RWPE2 (cell line): ENCODE results near the gene DCX.

Source experiments
- ATAC-seq: fragments of 200-7000 bp; cut with Tn5 transposase; 3 replicates; pipeline ENCODE4 v1.9.1; 2021; ENCODE audit warnings: low read depth
- DNase-seq: peaks from one replicate; pipeline ENCODE4 v3.0.0-alpha.2; 2020; ENCODE audit warnings: low spot score
- H3K27ac ChIP-seq: fragments of 450-650 bp; 2 replicates; pipeline ENCODE4 v1.5.1; 2017; ENCODE audit warnings: mild to moderate bottlenecking; ENCODE audit not compliant: poor library complexity, severe bottlenecking
- H3K27me3 ChIP-seq: fragments of 250-450 bp; sonication (Bioruptor Pico); 2 replicates; pipeline ENCODE4 v1.5.1; 2021; ENCODE audit warnings: mild to moderate bottlenecking, moderate library complexity; ENCODE audit not compliant: insufficient read depth, poor library complexity, severe bottlenecking
- H3K36me3 ChIP-seq: fragments of 250-450 bp; sonication (Bioruptor Pico); 2 replicates; pipeline ENCODE4 v1.5.1; 2020; ENCODE audit warnings: low read depth, mild to moderate bottlenecking, moderate library complexity
- H3K4me1 ChIP-seq: fragments of 250-450 bp; sonication (Bioruptor Pico); 2 replicates; pipeline ENCODE4 v1.5.1; 2021; ENCODE audit warnings: mild to moderate bottlenecking, moderate library complexity; ENCODE audit not compliant: insufficient read depth, poor library complexity, severe bottlenecking
- H3K4me3 ChIP-seq: fragments of 250-450 bp; sonication (Bioruptor Pico); 2 replicates; pipeline ENCODE4 v1.5.1; 2021; ENCODE audit warnings: mild to moderate bottlenecking, moderate library complexity; ENCODE audit not compliant: severe bottlenecking
- H3K9me3 ChIP-seq: fragments of 250-450 bp; sonication (Bioruptor Pico); 2 replicates; pipeline ENCODE4 v1.5.1; 2021; ENCODE audit warnings: mild to moderate bottlenecking, moderate library complexity; ENCODE audit not compliant: severe bottlenecking
- TF ChIP-seq, protein P1 (sequence below): fragments of 450-650 bp; IDR thresholded peaks from one replicate; pipeline ENCODE4 v1.5.1; 2017; ENCODE audit warnings: mild to moderate bottlenecking, moderate library complexity; ENCODE audit not compliant: poor library complexity, severe bottlenecking

DCX gene

DNA sequence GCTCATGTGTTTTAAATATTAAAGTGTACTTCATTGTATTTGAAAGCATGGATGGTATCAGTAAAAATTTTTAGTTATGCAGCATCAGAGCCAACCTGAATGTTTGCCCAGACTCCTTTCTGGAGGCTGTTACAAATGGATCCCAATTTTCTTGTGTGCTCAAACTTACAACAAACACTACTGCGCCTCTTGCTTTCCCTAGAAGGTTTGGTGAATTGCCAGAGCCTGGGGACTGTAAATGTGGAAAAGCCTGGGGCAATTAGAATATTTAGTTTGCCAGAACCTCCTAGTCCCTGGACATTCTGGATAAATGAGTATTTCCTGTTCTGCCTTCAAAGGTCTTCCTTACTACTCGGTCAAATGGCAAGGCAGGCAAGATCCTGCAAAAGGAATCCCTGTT, 146.5 kb downstream of the DCX start:
- Histone ChIP-seq H3K9me3 (no peaks in the 10 kb centered on the region), H3K36me3 (no peaks in the 10 kb centered on the region), H3K4me1 (no peaks in the 10 kb centered on the region), H3K27me3 (no peaks in the 10 kb centered on the region), H3K27ac (no peak overlapping the region), H3K4me3 (no peak overlapping the region)
- ATAC-seq (no peak), DNase-seq (no peak)
- TF ChIP-seq, protein P1, sequence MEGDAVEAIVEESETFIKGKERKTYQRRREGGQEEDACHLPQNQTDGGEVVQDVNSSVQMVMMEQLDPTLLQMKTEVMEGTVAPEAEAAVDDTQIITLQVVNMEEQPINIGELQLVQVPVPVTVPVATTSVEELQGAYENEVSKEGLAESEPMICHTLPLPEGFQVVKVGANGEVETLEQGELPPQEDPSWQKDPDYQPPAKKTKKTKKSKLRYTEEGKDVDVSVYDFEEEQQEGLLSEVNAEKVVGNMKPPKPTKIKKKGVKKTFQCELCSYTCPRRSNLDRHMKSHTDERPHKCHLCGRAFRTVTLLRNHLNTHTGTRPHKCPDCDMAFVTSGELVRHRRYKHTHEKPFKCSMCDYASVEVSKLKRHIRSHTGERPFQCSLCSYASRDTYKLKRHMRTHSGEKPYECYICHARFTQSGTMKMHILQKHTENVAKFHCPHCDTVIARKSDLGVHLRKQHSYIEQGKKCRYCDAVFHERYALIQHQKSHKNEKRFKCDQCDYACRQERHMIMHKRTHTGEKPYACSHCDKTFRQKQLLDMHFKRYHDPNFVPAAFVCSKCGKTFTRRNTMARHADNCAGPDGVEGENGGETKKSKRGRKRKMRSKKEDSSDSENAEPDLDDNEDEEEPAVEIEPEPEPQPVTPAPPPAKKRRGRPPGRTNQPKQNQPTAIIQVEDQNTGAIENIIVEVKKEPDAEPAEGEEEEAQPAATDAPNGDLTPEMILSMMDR = no peak

- H3K36me3 ChIP-seq = no peaks in the 10 kb centered on the region
- no peaks in the 10 kb centered on the region for H3K9me3 ChIP-seq
- TF ChIP-seq, protein P1 = no peak
- no peak overlapping the region for H3K4me3 ChIP-seq
- ATAC-seq (no peak), DNase-seq (no peak)
- no peaks in the 10 kb centered on the region for H3K4me1 ChIP-seq
- H3K27ac ChIP-seq = no peak overlapping the region
- no peaks in the 10 kb centered on the region for H3K27me3 ChIP-seq
These were observed 147.6 kb downstream of the DCX start for GRCh38 chrX:111264385-111264784.

DNA sequence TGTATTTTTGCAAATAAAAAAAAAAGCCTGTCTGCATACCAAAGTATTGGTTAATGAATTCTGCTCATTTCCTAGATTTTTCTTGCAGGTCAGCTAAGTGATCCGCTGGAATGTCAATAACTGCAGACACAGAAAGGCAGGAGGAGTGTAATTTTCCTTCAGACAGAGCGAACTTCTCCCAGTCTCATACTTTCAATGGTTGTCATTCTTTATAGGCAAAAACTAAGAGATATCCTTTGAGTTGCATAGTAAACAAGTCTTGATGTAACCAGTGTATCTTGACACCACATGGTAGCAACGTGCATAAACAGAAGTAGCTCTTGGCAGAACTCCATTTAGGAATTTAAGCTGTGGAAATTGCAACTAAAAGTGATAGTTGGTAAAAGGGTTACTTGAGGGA, 149.9 kb downstream of the DCX start:
- TF ChIP-seq, protein P1 = no peak
- no peak overlapping the region for H3K27ac ChIP-seq
- H3K36me3 ChIP-seq = no peaks in the 10 kb centered on the region
- H3K9me3 ChIP-seq = no peaks in the 10 kb centered on the region
- no peak overlapping the region for H3K4me3 ChIP-seq
- H3K4me1 ChIP-seq = no peaks in the 10 kb centered on the region
- ATAC-seq = no peak
- no peak for DNase-seq
- H3K27me3 ChIP-seq = no peaks in the 10 kb centered on the region

- H3K4me1 ChIP-seq = no peaks in the 10 kb centered on the region
- DNase-seq (no peak), ATAC-seq (no peak)
- H3K4me3 ChIP-seq = no peak overlapping the region
- H3K9me3 ChIP-seq = no peaks in the 10 kb centered on the region
- TF ChIP-seq, protein P1 = no peak
- H3K27ac ChIP-seq = no peak overlapping the region
- H3K36me3 ChIP-seq = no peaks in the 10 kb centered on the region
- H3K27me3 ChIP-seq = no peaks in the 10 kb centered on the region
These were observed 151.5 kb downstream of the DCX start for GRCh38 chrX:111260451-111260850.

DNA sequence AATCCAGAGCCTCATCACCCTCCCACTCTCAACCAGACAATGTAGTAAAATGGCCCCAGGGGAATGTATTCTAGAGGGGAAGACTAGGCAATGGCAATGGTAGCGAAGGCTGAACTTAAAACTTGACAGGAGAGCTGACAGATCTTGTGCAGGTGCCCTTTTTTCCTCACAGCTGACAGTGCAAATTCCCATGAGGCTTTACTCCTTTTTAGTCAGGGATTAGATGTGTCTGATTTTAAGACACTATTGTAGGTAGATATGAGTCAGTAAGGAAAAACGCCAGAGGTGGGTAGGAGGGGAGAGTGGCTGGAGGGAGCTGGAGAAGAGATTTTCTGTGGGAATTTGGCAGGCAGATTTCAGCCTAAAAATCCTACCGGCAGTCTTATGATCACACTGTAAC, 152.4 kb downstream of the DCX start:
- Histone ChIP-seq H3K4me3 (no peak overlapping the region), H3K36me3 (no peaks in the 10 kb centered on the region), H3K27ac (no peak overlapping the region), H3K4me1 (no peaks in the 10 kb centered on the region), H3K27me3 (no peaks in the 10 kb centered on the region), H3K9me3 (no peaks in the 10 kb centered on the region)
- TF ChIP-seq, protein P1 = no peak
- no peak for DNase-seq
- ATAC-seq = no peak
